ENCODE measurements around the gene CHST8.

CHST8 gene

DNA sequence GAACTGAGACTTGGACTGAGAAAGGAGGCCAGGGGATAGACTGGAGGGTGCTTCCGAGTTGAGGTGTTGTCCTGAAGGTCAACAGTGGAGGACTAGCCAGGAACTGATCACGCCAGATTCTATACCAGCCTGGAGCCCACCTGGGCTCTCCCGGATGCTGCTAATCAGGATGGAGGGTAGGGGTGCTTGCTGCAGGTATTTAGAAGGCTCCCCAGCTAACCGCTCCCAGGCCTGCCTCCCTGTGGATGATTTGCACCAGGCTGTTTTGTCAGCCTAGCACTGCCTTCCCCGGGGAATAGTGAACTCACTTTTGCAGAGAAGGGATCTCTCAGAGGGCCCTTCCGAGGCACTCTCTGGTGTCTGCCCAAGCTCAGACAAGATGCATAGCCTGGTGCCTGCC is 114.4 kb downstream of the CHST8 start:
- H3K27ac ChIP-seq (replicated peaks): no peak overlapping the region
- no peak for DNase-seq (ENCODE audit: low read depth in 1 of 2, low spot score in 1 of 2)
- TF ChIP-seq SPI1 (IDR thresholded peaks at IDR 0.05; ENCODE audit: borderline replicate concordance, low read depth): no peak
- no peak for TF ChIP-seq REST (IDR thresholded peaks at IDR 0.05; ENCODE audit: insufficient replicate concordance, low read depth)
- TF ChIP-seq POLR2AphosphoS5 (IDR thresholded peaks at IDR 0.05; ENCODE audit: low read depth): no peak
- TF ChIP-seq GABPA (IDR thresholded peaks at IDR 0.05; ENCODE audit: low read depth): no peak
- TF ChIP-seq CTCF (IDR thresholded peaks at IDR 0.05; ENCODE audit: insufficient read depth, low read length): no peak
- no peak overlapping the region for H3K4me3 ChIP-seq (replicated peaks; ENCODE audit: insufficient read depth, low read length)
- H3K27me3 ChIP-seq (ENCODE audit: insufficient read depth, poor library complexity, severe bottlenecking): no peaks in the 10 kb centered on the region

DNA sequence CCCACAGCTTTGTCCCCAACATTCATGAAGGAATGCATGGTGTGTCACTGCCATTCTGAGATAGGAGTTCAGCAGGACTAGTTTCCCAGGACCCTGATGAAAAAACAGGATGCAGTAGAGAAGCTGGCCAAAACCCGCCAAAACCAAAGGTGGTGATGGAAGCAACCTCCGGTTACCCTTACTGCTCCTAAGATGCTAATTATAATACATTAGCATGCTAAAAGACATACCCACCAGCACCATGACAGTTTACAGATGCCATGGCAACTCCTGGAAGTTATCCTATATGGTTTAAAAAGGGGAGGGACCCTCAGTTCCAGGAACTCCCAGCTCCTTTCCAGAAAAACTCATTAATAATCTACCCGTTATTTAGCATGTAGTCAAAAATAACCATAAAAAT is 115.0 kb downstream of the CHST8 start:
- no peak for DNase-seq (ENCODE audit: low read depth in 1 of 2, low spot score in 1 of 2)
- Histone ChIP-seq H3K27ac (replicated peaks) (no peak overlapping the region), H3K4me3 (replicated peaks; ENCODE audit: insufficient read depth, low read length) (no peak overlapping the region), H3K27me3 (ENCODE audit: insufficient read depth, poor library complexity, severe bottlenecking) (no peaks in the 10 kb centered on the region)
- no peak for TF ChIP-seq POLR2AphosphoS5 (IDR thresholded peaks at IDR 0.05; ENCODE audit: low read depth)
- TF ChIP-seq GABPA (IDR thresholded peaks at IDR 0.05; ENCODE audit: low read depth): no peak
- TF ChIP-seq SPI1 (IDR thresholded peaks at IDR 0.05; ENCODE audit: borderline replicate concordance, low read depth): no peak
- no peak for TF ChIP-seq CTCF (IDR thresholded peaks at IDR 0.05; ENCODE audit: insufficient read depth, low read length)
- TF ChIP-seq REST (IDR thresholded peaks at IDR 0.05; ENCODE audit: insufficient replicate concordance, low read depth): no peak

DNA sequence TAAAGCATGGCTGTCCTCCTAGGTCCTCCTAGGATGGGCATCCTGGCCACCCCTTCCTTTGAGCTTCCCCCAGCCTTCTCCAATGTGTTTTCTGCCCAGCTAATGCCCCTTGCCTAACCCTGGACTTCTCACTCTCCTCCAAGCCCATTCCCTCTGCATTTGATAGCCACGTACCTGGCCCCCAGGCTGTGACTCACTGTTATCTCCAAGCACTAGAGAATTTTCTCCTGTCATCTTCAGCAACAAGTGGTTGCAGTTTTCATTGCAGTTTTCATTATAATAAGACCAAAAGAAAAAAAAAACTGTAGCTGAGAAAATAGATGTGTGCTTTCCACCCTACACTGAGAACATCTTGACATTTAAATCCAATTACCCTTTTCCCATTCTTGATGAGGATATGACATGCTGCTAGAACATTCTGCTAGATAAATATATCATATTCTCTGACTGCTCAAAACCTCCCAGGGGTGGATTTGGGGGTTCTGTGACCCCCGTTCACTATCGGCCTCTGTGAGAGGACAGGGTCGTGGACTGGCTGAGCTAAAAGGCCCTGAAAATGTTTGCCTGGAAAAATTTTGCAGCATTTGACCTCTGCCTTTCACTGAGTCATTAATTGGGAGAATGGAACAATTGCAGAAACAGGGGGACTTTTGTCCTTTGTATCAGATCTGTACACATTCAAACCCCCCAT is 116.1 kb downstream of the CHST8 start:
- TF ChIP-seq GABPA (IDR thresholded peaks at IDR 0.05; ENCODE audit: low read depth) (no peak), CTCF (IDR thresholded peaks at IDR 0.05; ENCODE audit: insufficient read depth, low read length) (no peak), POLR2AphosphoS5 (IDR thresholded peaks at IDR 0.05; ENCODE audit: low read depth) (no peak), SPI1 (IDR thresholded peaks at IDR 0.05; ENCODE audit: borderline replicate concordance, low read depth) (no peak), REST (IDR thresholded peaks at IDR 0.05; ENCODE audit: insufficient replicate concordance, low read depth) (no peak)
- H3K27ac ChIP-seq (replicated peaks): no peak overlapping the region
- no peak overlapping the region for H3K4me3 ChIP-seq (replicated peaks; ENCODE audit: insufficient read depth, low read length)
- no peaks in the 10 kb centered on the region for H3K27me3 ChIP-seq (ENCODE audit: insufficient read depth, poor library complexity, severe bottlenecking)
- DNase-seq (ENCODE audit: low read depth in 1 of 2, low spot score in 1 of 2): no peak

Measured in HL-60 (cell line).